ENCODE measurements around the gene CCDC74B.
"Not testable (repeated sequence)": the region's sequence is repeated elsewhere in the genome, so short reads cannot be mapped to it uniquely, and the experiment has no call there.

The CCDC74B gene

GRCh38 chr2:130142396-130143265, 2.3 kb downstream of the CCDC74B start:
- not testable (repeated sequence) for H3K4me1 ChIP-seq (ENCODE audit: control insufficient read depth in 1 of 2, insufficient read depth in 2 of 2, low read length in 2 of 2); H3K4me3 ChIP-seq (ENCODE audit: low read depth in 1 of 2, low read length in 2 of 2); H3K9me3 ChIP-seq (ENCODE audit: control insufficient read depth in 1 of 2, low read length in 2 of 2); H3K27me3 ChIP-seq (ENCODE audit: low read depth, low read length); H3K27ac ChIP-seq (ENCODE audit: low read length); H3K36me3 ChIP-seq (ENCODE audit: control insufficient read depth in 1 of 2, insufficient read depth in 2 of 2, low read length in 2 of 2)

- not testable (repeated sequence) for H3K4me1 ChIP-seq (ENCODE audit: control insufficient read depth in 1 of 2, insufficient read depth in 2 of 2, low read length in 2 of 2); H3K36me3 ChIP-seq (ENCODE audit: control insufficient read depth in 1 of 2, insufficient read depth in 2 of 2, low read length in 2 of 2); H3K4me3 ChIP-seq (ENCODE audit: low read depth in 1 of 2, low read length in 2 of 2)
These were observed 3.1 kb downstream of the CCDC74B start for GRCh38 chr2:130141645-130142370.

GRCh38 chr2:130141002-130141401, 3.9 kb downstream of the CCDC74B start:
- H3K4me1 ChIP-seq (ENCODE audit: control insufficient read depth in 1 of 2, insufficient read depth in 2 of 2, low read length in 2 of 2); H3K27me3 ChIP-seq (ENCODE audit: low read depth, low read length); H3K9me3 ChIP-seq (ENCODE audit: control insufficient read depth in 1 of 2, low read length in 2 of 2); H3K27ac ChIP-seq (ENCODE audit: low read length); H3K36me3 ChIP-seq (ENCODE audit: control insufficient read depth in 1 of 2, insufficient read depth in 2 of 2, low read length in 2 of 2); H3K4me3 ChIP-seq (ENCODE audit: low read depth in 1 of 2, low read length in 2 of 2): not testable (repeated sequence)

More at GRCh38 chr2:130141645-130142370, 3.1 kb downstream of the CCDC74B start:
- H3K27me3 ChIP-seq (ENCODE audit: low read depth, low read length); H3K9me3 ChIP-seq (ENCODE audit: control insufficient read depth in 1 of 2, low read length in 2 of 2); H3K27ac ChIP-seq (ENCODE audit: low read length): not testable (repeated sequence)

- H3K36me3 ChIP-seq (ENCODE audit: control insufficient read depth in 1 of 2, insufficient read depth in 2 of 2, low read length in 2 of 2); H3K4me1 ChIP-seq (ENCODE audit: control insufficient read depth in 1 of 2, insufficient read depth in 2 of 2, low read length in 2 of 2); H3K9me3 ChIP-seq (ENCODE audit: control insufficient read depth in 1 of 2, low read length in 2 of 2); H3K27me3 ChIP-seq (ENCODE audit: low read depth, low read length); H3K27ac ChIP-seq (ENCODE audit: low read length); H3K4me3 ChIP-seq (ENCODE audit: low read depth in 1 of 2, low read length in 2 of 2): not testable (repeated sequence)
These were observed 4.4 kb downstream of the CCDC74B start for GRCh38 chr2:130140516-130140915.

- not testable (repeated sequence) for H3K36me3 ChIP-seq (ENCODE audit: control insufficient read depth in 1 of 2, insufficient read depth in 2 of 2, low read length in 2 of 2); H3K27me3 ChIP-seq (ENCODE audit: low read depth, low read length); H3K4me3 ChIP-seq (ENCODE audit: low read depth in 1 of 2, low read length in 2 of 2); H3K27ac ChIP-seq (ENCODE audit: low read length); H3K4me1 ChIP-seq (ENCODE audit: control insufficient read depth in 1 of 2, insufficient read depth in 2 of 2, low read length in 2 of 2); H3K9me3 ChIP-seq (ENCODE audit: control insufficient read depth in 1 of 2, low read length in 2 of 2)
These were observed 5.3 kb downstream of the CCDC74B start for GRCh38 chr2:130139331-130140280.

DNA sequence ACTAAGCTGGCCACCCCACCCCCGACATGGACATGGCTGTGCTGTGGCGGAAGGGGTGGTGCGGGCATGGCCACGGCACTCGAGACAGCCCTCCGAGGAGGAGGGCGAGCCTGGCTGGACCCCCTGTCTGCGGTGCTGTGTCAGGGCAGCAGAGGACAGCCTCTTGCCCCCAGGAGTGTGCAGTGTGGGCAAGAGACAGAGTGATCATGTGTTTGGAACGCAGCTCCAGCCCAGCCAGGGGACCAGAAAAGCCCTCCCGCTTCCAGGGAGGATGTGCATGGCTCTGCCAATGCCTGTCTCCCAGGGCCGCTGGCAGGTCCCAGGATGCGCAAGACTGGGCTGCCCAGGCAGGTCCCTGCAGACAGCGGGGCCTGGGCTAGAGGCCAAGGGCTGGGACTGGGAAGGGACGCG, 6.1 kb downstream of the CCDC74B start:
- H3K4me1 ChIP-seq (ENCODE audit: control insufficient read depth in 1 of 2, insufficient read depth in 2 of 2, low read length in 2 of 2); H3K27me3 ChIP-seq (ENCODE audit: low read depth, low read length); H3K27ac ChIP-seq (ENCODE audit: low read length); H3K9me3 ChIP-seq (ENCODE audit: control insufficient read depth in 1 of 2, low read length in 2 of 2); H3K4me3 ChIP-seq (ENCODE audit: low read depth in 1 of 2, low read length in 2 of 2); H3K36me3 ChIP-seq (ENCODE audit: control insufficient read depth in 1 of 2, insufficient read depth in 2 of 2, low read length in 2 of 2): not testable (repeated sequence)

DNA sequence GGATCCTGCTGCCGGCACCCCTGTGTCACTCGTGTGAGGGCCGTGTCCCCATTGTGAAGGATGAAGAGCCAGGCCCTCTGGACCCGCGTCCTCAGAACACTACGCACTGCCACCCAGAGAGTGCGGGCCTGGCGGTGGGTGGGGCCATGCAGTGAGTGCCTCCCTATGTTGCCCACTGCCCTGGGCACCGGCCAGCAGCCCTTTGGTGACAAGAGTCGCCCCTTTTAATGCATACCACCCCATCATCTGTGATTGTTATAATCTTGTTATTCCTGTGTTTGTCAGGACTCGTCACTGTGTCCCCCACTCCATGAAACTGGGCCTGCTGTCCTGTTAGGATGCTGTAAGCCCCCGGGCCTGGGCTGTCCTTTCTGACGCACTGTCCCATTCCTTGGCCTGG, 6.6 kb downstream of the CCDC74B start:
- not testable (repeated sequence) for H3K4me3 ChIP-seq (ENCODE audit: low read depth in 1 of 2, low read length in 2 of 2); H3K27me3 ChIP-seq (ENCODE audit: low read depth, low read length); H3K4me1 ChIP-seq (ENCODE audit: control insufficient read depth in 1 of 2, insufficient read depth in 2 of 2, low read length in 2 of 2); H3K9me3 ChIP-seq (ENCODE audit: control insufficient read depth in 1 of 2, low read length in 2 of 2); H3K36me3 ChIP-seq (ENCODE audit: control insufficient read depth in 1 of 2, insufficient read depth in 2 of 2, low read length in 2 of 2); H3K27ac ChIP-seq (ENCODE audit: low read length)

- H3K36me3 ChIP-seq (ENCODE audit: control insufficient read depth in 1 of 2, insufficient read depth in 2 of 2, low read length in 2 of 2); H3K27ac ChIP-seq (ENCODE audit: low read length); H3K4me3 ChIP-seq (ENCODE audit: low read depth in 1 of 2, low read length in 2 of 2); H3K27me3 ChIP-seq (ENCODE audit: low read depth, low read length); H3K9me3 ChIP-seq (ENCODE audit: control insufficient read depth in 1 of 2, low read length in 2 of 2); H3K4me1 ChIP-seq (ENCODE audit: control insufficient read depth in 1 of 2, insufficient read depth in 2 of 2, low read length in 2 of 2): not testable (repeated sequence)
These were observed 7.8 kb downstream of the CCDC74B start for GRCh38 chr2:130137118-130137517.

DNA sequence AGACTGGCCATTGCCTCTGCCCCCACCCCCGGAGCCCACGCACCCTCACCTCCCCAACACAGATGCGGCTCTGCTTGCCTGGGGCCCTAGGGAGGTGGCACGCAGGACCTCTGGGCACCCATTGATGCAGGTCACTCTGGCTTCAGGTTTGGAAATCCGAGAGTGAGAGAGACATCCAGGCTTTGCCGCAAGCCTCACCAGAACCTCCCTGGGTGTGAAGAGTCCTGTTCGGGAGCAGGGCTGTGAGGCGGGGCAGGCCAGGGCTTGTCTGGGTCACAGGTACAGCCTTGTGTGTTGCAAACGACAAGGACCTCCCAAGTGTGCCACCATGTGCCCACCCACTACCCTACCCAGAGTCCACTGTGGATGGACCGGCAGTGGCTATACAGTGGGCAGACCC, 8.4 kb downstream of the CCDC74B start:
- not testable (repeated sequence) for H3K27me3 ChIP-seq (ENCODE audit: low read depth, low read length); H3K36me3 ChIP-seq (ENCODE audit: control insufficient read depth in 1 of 2, insufficient read depth in 2 of 2, low read length in 2 of 2); H3K27ac ChIP-seq (ENCODE audit: low read length); H3K4me1 ChIP-seq (ENCODE audit: control insufficient read depth in 1 of 2, insufficient read depth in 2 of 2, low read length in 2 of 2); H3K4me3 ChIP-seq (ENCODE audit: low read depth in 1 of 2, low read length in 2 of 2); H3K9me3 ChIP-seq (ENCODE audit: control insufficient read depth in 1 of 2, low read length in 2 of 2)

GRCh38 chr2:130135692-130136541, 9.0 kb downstream of the CCDC74B start:
- Histone ChIP-seq H3K9me3 (ENCODE audit: control insufficient read depth in 1 of 2, low read length in 2 of 2) (no peaks in the 10 kb centered on the region), H3K36me3 (ENCODE audit: control insufficient read depth in 1 of 2, insufficient read depth in 2 of 2, low read length in 2 of 2) (no peaks in the 10 kb centered on the region), H3K4me3 (ENCODE audit: low read depth in 1 of 2, low read length in 2 of 2) (no peak overlapping the region), H3K27ac (ENCODE audit: low read length) (no peak overlapping the region), H3K4me1 (ENCODE audit: control insufficient read depth in 1 of 2, insufficient read depth in 2 of 2, low read length in 2 of 2) (no peaks in the 10 kb centered on the region), H3K27me3 (ENCODE audit: low read depth, low read length) (no peaks in the 10 kb centered on the region)
